A375 (cell line): ENCODE data around the gene GALR2. TPM values are rescaled to one million over a fixed set of nuclear protein-coding genes. Genes with fewer than 3 reads are reported as not detected.

Experiments
- small RNA-seq: library from RNA; depleted of rRNA; stranded (forward); fragments of <200 nt; gene quantifications from one replicate; pipeline ENCODE3, GENCODE V24; 2014
- total RNA-seq: library from RNA; depleted of rRNA; stranded (reverse); fragments of >200 nt; shearing (Covaris generic); gene quantifications from 2 replicates; pipeline ENCODE4 v1.2.3, GENCODE V29; 2014; rRNA removed

The GALR2 gene
- total RNA-seq: 0.32 TPM in 1 of 2 replicates, not detected in the other

GRCh38 chr17:76074390-76075363 lies at the start of gene GALR2:
GALR2 (plus strand) TSS chr17:76074781; CDS start chr17:76074884, 103 bp downstream.

GRCh38 chr17:76027159-76027839 lies 47.3 kb upstream of the GALR2 start, which contains the start of gene EVPL:
EVPL (minus strand) TSS chr17:76027306; CDS start chr17:76027198, 108 bp downstream.

GRCh38 chr17:76072148-76072858 lies 2.3 kb upstream of the GALR2 start, which contains the start of gene SRP68:
SRP68 (minus strand) TSS chr17:76072517; CDS start chr17:76072491, 26 bp downstream.

GRCh38 chr17:76078860-76079534 lies 4.4 kb downstream of the GALR2 start, which contains the start of gene ZACN:
ZACN (plus strand) TSS chr17:76079182; CDS start chr17:76079265, 83 bp downstream.

GRCh38 chr17:76103274-76104139 lies 28.9 kb downstream of the GALR2 start, which contains the start of gene EXOC7:
EXOC7 (minus strand) TSS chr17:76103787; CDS start chr17:76103692, 95 bp downstream.

Small RNA genes within 50 kb of the gene (small RNA-seq; reads per million reads assigned to genes)
- not detected for gene MIR6868

Other genes with a start within 250 kb of the GALR2 start
- gene UNC13D, start 230.4 kb upstream of the GALR2 start, total RNA-seq: 3.2 and 6.2 TPM in 2 replicates
- 32.0 and 41.2 TPM in 2 replicates for gene WBP2, start 219.4 kb upstream of the GALR2 start, total RNA-seq
- 29.5 and 30.5 TPM in 2 replicates for gene TRIM47, start 196.2 kb upstream of the GALR2 start, total RNA-seq
- 28.4 and 29.8 TPM in 2 replicates for gene TRIM65, start 177.8 kb upstream of the GALR2 start, total RNA-seq
- gene MRPL38, start 169.9 kb upstream of the GALR2 start, total RNA-seq: 46.1 and 62.3 TPM in 2 replicates
- gene FBF1, start 133.7 kb upstream of the GALR2 start, total RNA-seq: 25.7 and 26.1 TPM in 2 replicates
- 16.1 and 17.6 TPM in 2 replicates for gene ACOX1, start 95.6 kb upstream of the GALR2 start, total RNA-seq
- 27.0 and 34.3 TPM in 2 replicates for gene TEN1, start 95.5 kb upstream of the GALR2 start, total RNA-seq
- 5.4 and 9.3 TPM in 2 replicates for gene CDK3, start 73.9 kb upstream of the GALR2 start, total RNA-seq
- 0.03 TPM in 1 of 2 replicates, not detected in the other for gene EVPL, start 47.5 kb upstream of the GALR2 start, total RNA-seq
- gene SRP68, start 2.3 kb upstream of the GALR2 start, total RNA-seq: 23.8 and 30.2 TPM in 2 replicates
- gene ZACN, start 4.4 kb downstream of the GALR2 start, total RNA-seq: 0.29 TPM in 1 of 2 replicates, not detected in the other
- 65.9 and 70.1 TPM in 2 replicates for gene EXOC7, start 29.0 kb downstream of the GALR2 start, total RNA-seq
- gene FOXJ1, start 66.5 kb downstream of the GALR2 start, total RNA-seq: 0.19 TPM in 1 of 2 replicates, not detected in the other
- gene RNF157, start 165.7 kb downstream of the GALR2 start, total RNA-seq: 10.0 and 12.1 TPM in 2 replicates
- 76.0 and 76.5 TPM in 2 replicates for gene UBALD2, start 190.6 kb downstream of the GALR2 start, total RNA-seq
- gene QRICH2, start 233.5 kb downstream of the GALR2 start, total RNA-seq: 0.60 and 1.4 TPM in 2 replicates